GM12878 (cell line): ENCODE measurements around the gene SIX1. TPM values are rescaled to one million over a fixed set of nuclear protein-coding genes. Genes with fewer than 3 reads are reported as not detected.

Experiments
- ATAC-seq: fragments of 200-7000 bp; cut with Tn5 transposase; 3 replicates; pipeline ENCODE4 v1.9.1; 2020; ENCODE audit warnings: mild to moderate bottlenecking, moderate library complexity
- BruUV-seq: library from RNA; stranded (reverse); fragments of 400-500 nt; replicated peaks from 2 replicates; lab custom pipeline; 2021; lab: Mats Ljungman, UMichigan
- CTCF ChIA-PET: fragments of 300-600 bp; sonication (Branson Sonifier 250); formaldehyde crosslinking; extraction: SDS; loops from one replicate; lab custom pipeline; 2021; ENCODE audit warnings: inconsistent platforms; lab: Yijun Ruan, JAX
- POLR2A ChIA-PET: fragments of 350-600 bp; formaldehyde crosslinking; extraction: SDS; loops from one replicate; lab custom pipeline; 2021; ENCODE audit warnings: inconsistent platforms; lab: Charles Lee
- RAD21 ChIA-PET: fragments of 300-600 bp; sonication (Branson Sonifier 250); formaldehyde crosslinking; loops from one replicate; lab custom pipeline; 2023; ENCODE audit warnings: antibody characterized with exemption; ENCODE audit not compliant: unreplicated experiment; lab: Charles Lee
- SMC1A ChIA-PET: fragments of 300-600 bp; sonication (Branson Sonifier 250); formaldehyde crosslinking; loops from one replicate; lab custom pipeline; 2023; ENCODE audit not compliant: unreplicated experiment, uncharacterized antibody; lab: Charles Lee
- DNase-seq: peaks from one replicate; pipeline ENCODE4 v3.0.0-alpha.2; 2011; ENCODE audit warnings: low read depth, low spot score
- FAIRE-seq: peaks from 3 replicates; lab custom pipeline; 2011; peaks lifted over from hg19 to GRCh38; lab: Jason Lieb, UNC
- H2AFZ ChIP-seq: 2 replicates; pipeline ENCODE4 v1.6.0; 2011; ENCODE audit warnings: low read depth, low read length, control low read depth; ENCODE audit not compliant: control insufficient read depth
- H3K27ac ChIP-seq: 2 replicates; pipeline ENCODE4 v1.5.1; 2011; ENCODE audit warnings: control low read depth; ENCODE audit not compliant: control insufficient read depth, insufficient read depth
- H3K27me3 ChIP-seq, 2 experiments: replicated peaks in 1 of 2; 2 replicates each; pipeline versions ENCODE4 v1.6.0 to v1.6.1; 2011; ENCODE audit warnings: low read length in 1 of 2; ENCODE audit not compliant: control insufficient read depth in 2 of 2, insufficient read depth in 2 of 2
- H3K36me3 ChIP-seq, 2 experiments: 2 replicates each; pipeline ENCODE4 v1.5.1; 2011; ENCODE audit warnings: low read length in 1 of 2; ENCODE audit not compliant: control insufficient read depth in 2 of 2, insufficient read depth in 2 of 2
- H3K4me1 ChIP-seq: 2 replicates; pipeline ENCODE4 v1.6.1; 2011; ENCODE audit warnings: mild to moderate bottlenecking, low read length, moderate library complexity, mixed read lengths; ENCODE audit not compliant: control insufficient read depth, insufficient read depth
- H3K4me2 ChIP-seq: 2 replicates; pipeline ENCODE4 v1.6.0; 2011; ENCODE audit warnings: control low read depth; ENCODE audit not compliant: control insufficient read depth, insufficient read depth
- H3K4me3 ChIP-seq: fragments of 200-600 bp; sonication (generic); 2 replicates; pipeline ENCODE4 v1.5.1; 2016
- H3K79me2 ChIP-seq: 2 replicates; pipeline ENCODE4 v1.6.0; 2011; ENCODE audit warnings: low read length; ENCODE audit not compliant: control insufficient read depth, insufficient read depth
- H3K9ac ChIP-seq: 2 replicates; pipeline ENCODE4 v1.8.0; 2011; ENCODE audit warnings: low read length, control low read depth, mixed read lengths; ENCODE audit not compliant: control insufficient read depth, insufficient read depth
- H3K9me3 ChIP-seq: replicated peaks from 3 replicates; pipeline ENCODE4 v1.5.1; 2011; ENCODE audit warnings: mild to moderate bottlenecking, low read length; ENCODE audit not compliant: control insufficient read depth, insufficient read depth
- H4K20me1 ChIP-seq: 2 replicates; pipeline ENCODE4 v1.6.0; 2011; ENCODE audit not compliant: control insufficient read depth, insufficient read depth
- BMI1 ChIP-seq: fragments of 450-650 bp; IDR thresholded peaks from 2 replicates; pipeline ENCODE4 v1.6.1; 2016; ENCODE audit warnings: mild to moderate bottlenecking, moderate library complexity, borderline replicate concordance
- CBX5 ChIP-seq: sonication (generic); IDR thresholded peaks from 2 replicates; pipeline ENCODE4 v1.6.1; 2016; ENCODE audit warnings: low read depth, moderate library complexity, mild to moderate bottlenecking, inconsistent platforms
- HDAC2 ChIP-seq: fragments of 200-600 bp; sonication (generic); IDR thresholded peaks from 2 replicates; pipeline ENCODE4 v1.6.1; 2017
- MEF2B ChIP-seq: fragments of 450-650 bp; IDR thresholded peaks from 2 replicates; pipeline ENCODE4 v1.6.1; 2018; ENCODE audit warnings: mild to moderate bottlenecking, moderate library complexity; ENCODE audit not compliant: partially characterized antibody, poor library complexity, severe bottlenecking
- MTA3 ChIP-seq: IDR thresholded peaks from 2 replicates; pipeline ENCODE4 v1.6.1; 2012; ENCODE audit warnings: low read length, inconsistent platforms, borderline replicate concordance
- NFIC ChIP-seq: IDR thresholded peaks from 2 replicates; pipeline ENCODE4 v1.6.1; 2012; ENCODE audit warnings: low read depth, mild to moderate bottlenecking, inconsistent platforms, low read length, moderate library complexity
- SKIL ChIP-seq: fragments of 450-650 bp; IDR thresholded peaks from 2 replicates; pipeline ENCODE4 v1.6.1; 2017; ENCODE audit warnings: mild to moderate bottlenecking, low read depth, inconsistent platforms; ENCODE audit not compliant: poor library complexity, severe bottlenecking
- ZBTB4 ChIP-seq: fragments of 450-650 bp; formaldehyde crosslinking; IDR thresholded peaks from 2 replicates; pipeline ENCODE4 v1.4.0; 2022; ENCODE audit warnings: mild to moderate bottlenecking, moderate library complexity
- ZNF384 ChIP-seq: IDR thresholded peaks from 2 replicates; pipeline ENCODE4 v1.6.1; 2012; ENCODE audit warnings: low read depth, mild to moderate bottlenecking, low read length, improper control_type of control experiment, borderline replicate concordance
- WGBS: methylation state at CpG from one replicate; pipeline ENCODE4 v1.1.6; 2016; ENCODE audit warnings: low lambda C conversion rate; ENCODE audit not compliant: insufficient replicate concordance, insufficient coverage; ENCODE audit errors: missing lambda C conversion rate; 5-methylcytosine and 5-hydroxymethylcytosine counted together
- in situ Hi-C: fragments of 300-500 bp; cut with MboI; formaldehyde crosslinking; loops from 9 replicates; pipeline ENCODE4 v1.14.3; 2018; ENCODE audit warnings: mixed read lengths
- intact Hi-C: fragments of 100-400 bp; cut with micrococcal nuclease; formaldehyde crosslinking; loops from one replicate; pipeline ENCODE4 v1.14.2; 2022; ENCODE audit not compliant: unreplicated experiment
- polyA plus RNA-seq, 11 experiments: library from polyadenylated mRNA; depleted of rRNA in 4 of 11; unstranded in 6 of 11; stranded (reverse) in 5 of 11; fragments of >200 nt; fragmentation: Nextera tagmentation in 4 of 11; fragmentation: Illumina TruSeq in 1 of 11; extraction: Ambion mirVana in 4 of 11; extraction: Trizol in 1 of 11; gene quantifications; 1 replicate in 1 of 11; 2 replicates in 10 of 11; pipeline versions ENCODE4 v1.2.1 to v1.2.3, GENCODE V29; 2011 to 2016; ENCODE audit warnings: inconsistent platforms in 2 of 11, missing spikeins in 2 of 11, low read depth in 1 of 11
- total RNA-seq, 4 experiments: library from RNA; depleted of rRNA in 3 of 4; stranded (reverse); fragments of >200 nt in 3 of 4; fragmentation: Illumina TruSeq in 1 of 4; extraction: Trizol in 1 of 4; gene quantifications; 2 replicates each; pipeline versions ENCODE4 v1.2.1 to v1.2.3, GENCODE V29; 2013 to 2021
- TF ChIP-seq, protein P1 (sequence below): fragments of 450-650 bp; formaldehyde crosslinking; IDR thresholded peaks from 2 replicates; pipeline ENCODE4 v1.4.0; 2020; ENCODE audit warnings: mild to moderate bottlenecking, moderate library complexity

The SIX1 gene
- total and polyA plus RNA-seq, 10 of the 15 experiments (the other 5 are each of a cell fraction or from before 2014, with no cell fraction given): 0.03 to 0.06 (median 0.05) TPM; not detected in 5

GRCh38 chr14:60645126-60645741 is 4.0 kb downstream of the SIX1 start:
- in situ Hi-C loops (loop anchor here (25.0 kb wide), 1 partner anchor 1167 kb away; the partner anchor contains the start of gene SYT16), intact Hi-C loops (no loop called here)
- ChIA-PET SMC1A (interaction anchor here (1.7 kb wide), 1 partner anchor 376 kb away, joined by 6 read pairs; no protein-coding TSS in a partner anchor), POLR2A (no interaction called here), CTCF (interaction anchor here (1.5 to 2.0 kb wide), 2 partner anchors 8 to 21 kb away, joined by 4 to 6 read pairs; no protein-coding TSS in a partner anchor), RAD21 (no interaction called here)
- Histone ChIP-seq H3K4me1 (no peaks in the 10 kb centered on the region; the same call in 1 of the 2 replicates), H3K4me3 (no peak overlapping the region), H4K20me1 (peaks cover 2% of the 10 kb centered on the region; the same call in 1 of the 2 replicates), H3K4me2 (no peak overlapping the region), H3K9ac (no peak overlapping the region), H3K79me2 (no peaks in the 10 kb centered on the region), H2AFZ (no peak overlapping the region), H3K27ac (no peak overlapping the region), H3K27me3 (peaks cover 34 to 43% of the 10 kb centered on the region in 2 experiments), H3K36me3 (no peaks in the 10 kb centered on the region), H3K9me3 (no peaks in the 10 kb centered on the region; the same call in 1 of the 3 replicates)
- TF ChIP-seq BMI1 (no peak), NFIC (no peak), HDAC2 (no peak), MTA3 (no peak), CBX5 (no peak), ZBTB4 (no peak), MEF2B (no peak), ZNF384 (no peak), SKIL (no peak)
- TF ChIP-seq, protein P1, sequence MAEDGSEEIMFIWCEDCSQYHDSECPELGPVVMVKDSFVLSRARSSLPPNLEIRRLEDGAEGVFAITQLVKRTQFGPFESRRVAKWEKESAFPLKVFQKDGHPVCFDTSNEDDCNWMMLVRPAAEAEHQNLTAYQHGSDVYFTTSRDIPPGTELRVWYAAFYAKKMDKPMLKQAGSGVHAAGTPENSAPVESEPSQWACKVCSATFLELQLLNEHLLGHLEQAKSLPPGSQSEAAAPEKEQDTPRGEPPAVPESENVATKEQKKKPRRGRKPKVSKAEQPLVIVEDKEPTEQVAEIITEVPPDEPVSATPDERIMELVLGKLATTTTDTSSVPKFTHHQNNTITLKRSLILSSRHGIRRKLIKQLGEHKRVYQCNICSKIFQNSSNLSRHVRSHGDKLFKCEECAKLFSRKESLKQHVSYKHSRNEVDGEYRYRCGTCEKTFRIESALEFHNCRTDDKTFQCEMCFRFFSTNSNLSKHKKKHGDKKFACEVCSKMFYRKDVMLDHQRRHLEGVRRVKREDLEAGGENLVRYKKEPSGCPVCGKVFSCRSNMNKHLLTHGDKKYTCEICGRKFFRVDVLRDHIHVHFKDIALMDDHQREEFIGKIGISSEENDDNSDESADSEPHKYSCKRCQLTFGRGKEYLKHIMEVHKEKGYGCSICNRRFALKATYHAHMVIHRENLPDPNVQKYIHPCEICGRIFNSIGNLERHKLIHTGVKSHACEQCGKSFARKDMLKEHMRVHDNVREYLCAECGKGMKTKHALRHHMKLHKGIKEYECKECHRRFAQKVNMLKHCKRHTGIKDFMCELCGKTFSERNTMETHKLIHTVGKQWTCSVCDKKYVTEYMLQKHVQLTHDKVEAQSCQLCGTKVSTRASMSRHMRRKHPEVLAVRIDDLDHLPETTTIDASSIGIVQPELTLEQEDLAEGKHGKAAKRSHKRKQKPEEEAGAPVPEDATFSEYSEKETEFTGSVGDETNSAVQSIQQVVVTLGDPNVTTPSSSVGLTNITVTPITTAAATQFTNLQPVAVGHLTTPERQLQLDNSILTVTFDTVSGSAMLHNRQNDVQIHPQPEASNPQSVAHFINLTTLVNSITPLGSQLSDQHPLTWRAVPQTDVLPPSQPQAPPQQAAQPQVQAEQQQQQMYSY: no peak
- BruUV-seq: no TSS peak
- 0% methylated on average over 2 of the region's 2 CpGs for WGBS
- ATAC-seq (peak; percentile 49), FAIRE-seq (no peak), DNase-seq (no peak)
